HCT116 (cell line): ENCODE results near the gene AZIN2. TPM values are rescaled to one million over a fixed set of nuclear protein-coding genes. Genes with fewer than 3 reads are reported as not detected.

Source experiments
- ATAC-seq: fragments of 200-7000 bp; cut with Tn5 transposase; 2 replicates; pipeline ENCODE4 v1.9.1; 2020; ENCODE audit warnings: mild to moderate bottlenecking, moderate library complexity
- BruUV-seq: library from RNA; stranded (reverse); fragments of 400-500 nt; replicated peaks from 2 replicates; lab custom pipeline; 2021; lab: Mats Ljungman, UMichigan
- CTCF ChIA-PET: fragments of 300-600 bp; sonication (Branson Sonifier 250); formaldehyde crosslinking; loops from one replicate; lab custom pipeline; 2021; ENCODE audit warnings: antibody characterized with exemption; lab: Charles Lee
- POLR2A ChIA-PET: fragments of 300-600, 350-600 bp; sonication (Branson Sonifier 250); formaldehyde crosslinking; loops from one replicate; lab custom pipeline; 2021; ENCODE audit warnings: antibody characterized with exemption; lab: Charles Lee
- RAD21 ChIA-PET, 2 experiments: fragments of 300-600 bp; sonication (Branson Sonifier 250); formaldehyde crosslinking; loops; one replicate each; lab custom pipeline; 2023; ENCODE audit warnings: low total read pairs in 2 of 2; ENCODE audit not compliant: uncharacterized antibody in 2 of 2, unreplicated experiment in 2 of 2, low non-redundant PET in 1 of 2; lab: Charles Lee
- DNase-seq: peaks from one replicate; pipeline ENCODE4 v3.0.0-alpha.2; 2010; ENCODE audit warnings: low read depth, low spot score
- H2AFZ ChIP-seq: fragments of 200-600 bp; shearing (Covaris generic), sonication (generic); 2 replicates; pipeline ENCODE4 v1.6.1; 2017; ENCODE audit warnings: low read depth, mixed run types, mixed read lengths, antibody characterized with exemption, low read length; ENCODE audit not compliant: poor library complexity, severe bottlenecking
- H3K27ac ChIP-seq: 2 replicates; pipeline ENCODE4 v1.5.1; 2012; ENCODE audit warnings: low read depth, low read length
- H3K27me3 ChIP-seq: fragments of 200-600 bp; sonication (generic); 2 replicates; pipeline ENCODE4 v1.6.1; 2016; ENCODE audit warnings: mixed run types, low read length, mixed read lengths; ENCODE audit not compliant: insufficient read depth
- H3K36me3 ChIP-seq, 2 experiments: fragments of 200-500 bp in 1 of 2; fragments of 200-600 bp in 1 of 2; sonication (Bioruptor generic) in 1 of 2; sonication (generic) in 1 of 2; 2 replicates each; pipeline versions ENCODE4 v1.5.1 to v1.6.1; 2014 to 2016; ENCODE audit warnings: low read length in 2 of 2, inconsistent platforms in 1 of 2, mixed read lengths in 1 of 2, mixed run types in 1 of 2; ENCODE audit not compliant: insufficient read depth in 2 of 2, control insufficient read depth in 1 of 2
- H3K4me1 ChIP-seq, 2 experiments: fragments of 200-600 bp in 1 of 2; sonication (generic) in 1 of 2; 2 replicates each; pipeline versions ENCODE4 v1.5.1 to v1.6.1; 2012 to 2017; ENCODE audit warnings: low read length in 2 of 2, inconsistent platforms in 1 of 2, mild to moderate bottlenecking in 1 of 2, mixed read lengths in 1 of 2, mixed run types in 1 of 2, moderate library complexity in 1 of 2; ENCODE audit not compliant: insufficient read depth in 2 of 2, control insufficient read depth in 1 of 2
- H3K4me2 ChIP-seq: fragments of 200-600 bp; sonication (generic); 2 replicates; pipeline ENCODE4 v1.6.1; 2017; ENCODE audit warnings: mixed run types, low read length, mixed read lengths
- H3K4me3 ChIP-seq, 2 experiments: fragments of 200-600 bp in 1 of 2; sonication (generic) in 1 of 2; replicated peaks in 1 of 2; 2 replicates each; pipeline ENCODE4 v1.5.1; 2011 to 2016; ENCODE audit warnings: low read length in 2 of 2, control low read depth in 1 of 2, low read depth in 1 of 2, mild to moderate bottlenecking in 1 of 2, mixed read lengths in 1 of 2, mixed run types in 1 of 2
- H3K79me2 ChIP-seq: fragments of 200-600 bp; sonication (generic); 2 replicates; pipeline ENCODE4 v1.6.1; 2017; ENCODE audit warnings: mild to moderate bottlenecking, mixed run types, low read length, moderate library complexity, mixed read lengths; ENCODE audit not compliant: insufficient read depth
- H3K9ac ChIP-seq: fragments of 200-600 bp; sonication (generic); 2 replicates; pipeline ENCODE4 v1.6.1; 2016; ENCODE audit warnings: low read length, mixed read lengths
- H3K9me2 ChIP-seq: fragments of 200-600 bp; sonication (generic), shearing (Covaris generic); 2 replicates; pipeline ENCODE4 v1.6.1; 2017; ENCODE audit warnings: mixed run types, mild to moderate bottlenecking, moderate library complexity; ENCODE audit not compliant: insufficient read depth
- H3K9me3 ChIP-seq, 2 experiments: fragments of 200-500 bp in 1 of 2; fragments of 200-600 bp in 1 of 2; sonication (Bioruptor generic) in 1 of 2; sonication (generic) in 1 of 2; 2 replicates each; pipeline ENCODE4 v1.6.1; 2014 to 2017; ENCODE audit warnings: low read length in 2 of 2, mixed read lengths in 2 of 2, inconsistent platforms in 1 of 2, low read depth in 1 of 2, mild to moderate bottlenecking in 1 of 2, mixed run types in 1 of 2, moderate library complexity in 1 of 2; ENCODE audit not compliant: control insufficient read depth in 1 of 2, insufficient read depth in 1 of 2
- H4K20me1 ChIP-seq: fragments of 200-600 bp; sonication (generic), shearing (Covaris generic); 2 replicates; pipeline ENCODE4 v1.6.1; 2017; ENCODE audit warnings: mixed run types, mild to moderate bottlenecking, moderate library complexity; ENCODE audit not compliant: insufficient read depth
- CBX3 ChIP-seq: IDR thresholded peaks from 2 replicates; pipeline ENCODE4 v1.6.1; 2012; ENCODE audit warnings: low read depth
- CEBPB ChIP-seq: IDR thresholded peaks from 2 replicates; pipeline ENCODE4 v1.6.1; 2012; ENCODE audit warnings: low read depth
- EGR1 ChIP-seq: IDR thresholded peaks from 2 replicates; pipeline ENCODE4 v1.6.1; 2012; ENCODE audit warnings: low read depth
- ELF1 ChIP-seq: IDR thresholded peaks from 2 replicates; pipeline ENCODE4 v1.6.1; 2012; ENCODE audit warnings: low read depth, borderline replicate concordance
- EZH2 ChIP-seq: fragments of 200-600 bp; sonication (generic); IDR thresholded peaks from 2 replicates; pipeline ENCODE4 v1.6.1; 2017; ENCODE audit warnings: antibody characterized with exemption, mixed run types
- EZH2phosphoT487 ChIP-seq: fragments of 200-600 bp; IDR thresholded peaks from 2 replicates; pipeline ENCODE4 v1.6.1; 2018; ENCODE audit warnings: antibody characterized with exemption, borderline replicate concordance
- FOSL1 ChIP-seq: IDR thresholded peaks from 2 replicates; pipeline ENCODE4 v1.6.1; 2012; ENCODE audit warnings: low read depth
- JUND ChIP-seq: IDR thresholded peaks from 2 replicates; pipeline ENCODE4 v1.6.1; 2012
- POLR2A ChIP-seq: IDR thresholded peaks from 2 replicates; pipeline ENCODE4 v1.7.0; 2011; ENCODE audit warnings: borderline replicate concordance; ENCODE audit not compliant: insufficient read depth, insufficient read length; ENCODE audit errors: extremely low read depth
- POLR2AphosphoS5 ChIP-seq: IDR thresholded peaks from 2 replicates; pipeline ENCODE4 v1.6.1; 2011; ENCODE audit warnings: mild to moderate bottlenecking, low read depth, low read length, moderate library complexity
- RAD21 ChIP-seq: IDR thresholded peaks from 2 replicates; pipeline ENCODE4 v1.6.1; 2012; ENCODE audit warnings: low read depth, mild to moderate bottlenecking
- REST ChIP-seq: IDR thresholded peaks from 2 replicates; pipeline ENCODE4 v1.6.1; 2012; ENCODE audit warnings: low read depth
- SIN3A ChIP-seq: IDR thresholded peaks from 2 replicates; pipeline ENCODE4 v1.6.1; 2012; ENCODE audit warnings: low read depth
- SP1 ChIP-seq: IDR thresholded peaks from 2 replicates; pipeline ENCODE4 v1.6.1; 2012; ENCODE audit warnings: low read depth
- ZFX ChIP-seq: fragments of 450-650 bp; IDR thresholded peaks from 2 replicates; pipeline ENCODE4 v1.6.1; 2017
- ZNF274 ChIP-seq: fragments of 200-500 bp; sonication (Bioruptor generic); IDR thresholded peaks from 2 replicates; pipeline ENCODE4 v1.6.1; 2014; ENCODE audit warnings: mild to moderate bottlenecking, low read depth, low read length, inconsistent platforms
- intact Hi-C: fragments of 100-400 bp; cut with micrococcal nuclease; formaldehyde crosslinking; loops from 2 replicates; pipeline ENCODE4 v1.10.0; 2022
- total RNA-seq: library from RNA; stranded (reverse); gene quantifications from one replicate; pipeline ENCODE4 v1.2.1, GENCODE V29; 2021; ENCODE audit not compliant: unreplicated experiment
- TF ChIP-seq, protein P1 (sequence below), 3 experiments: fragments of 200-600 bp in 1 of 3; sonication (generic) in 1 of 3; IDR thresholded peaks in 2 of 3; conservative IDR thresholded peaks in 1 of 3; 2 replicates each; pipeline ENCODE4 v1.5.1; 2012 to 2017; ENCODE audit warnings: low read depth in 2 of 3, low read length in 2 of 3, antibody characterized with exemption in 1 of 3, borderline replicate concordance in 1 of 3, control low read depth in 1 of 3, mild to moderate bottlenecking in 1 of 3, mixed read lengths in 1 of 3, mixed run types in 1 of 3, moderate library complexity in 1 of 3; ENCODE audit not compliant: insufficient read depth in 1 of 3

Gene AZIN2
- total RNA-seq, 1 experiment from 2014 or later = 7.8 TPM

DNA sequence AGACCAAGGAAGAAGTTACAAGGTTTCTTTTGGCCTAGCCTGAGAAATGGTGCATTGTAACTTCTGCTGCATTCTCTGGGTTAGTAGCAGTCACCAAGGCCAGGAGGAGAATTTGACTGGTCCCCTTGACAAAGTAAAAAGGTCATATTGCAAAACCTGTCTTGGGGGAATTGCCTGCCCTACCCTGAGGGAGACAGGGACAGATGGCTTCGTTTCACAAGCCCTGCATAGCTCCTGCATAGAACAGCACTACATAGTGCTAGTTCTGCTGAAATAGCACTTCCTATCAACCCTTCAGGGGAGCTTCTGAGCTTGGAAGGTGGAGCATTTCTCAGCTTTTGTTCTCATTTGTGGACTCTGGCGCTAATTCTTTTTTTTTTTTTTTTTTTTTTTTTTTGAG, 23.9 kb upstream of the AZIN2 start (continued):
- TF ChIP-seq REST = no peak
- no peak for TF ChIP-seq ZNF274
- TF ChIP-seq SP1 = no peak
- TF ChIP-seq, protein P1, sequence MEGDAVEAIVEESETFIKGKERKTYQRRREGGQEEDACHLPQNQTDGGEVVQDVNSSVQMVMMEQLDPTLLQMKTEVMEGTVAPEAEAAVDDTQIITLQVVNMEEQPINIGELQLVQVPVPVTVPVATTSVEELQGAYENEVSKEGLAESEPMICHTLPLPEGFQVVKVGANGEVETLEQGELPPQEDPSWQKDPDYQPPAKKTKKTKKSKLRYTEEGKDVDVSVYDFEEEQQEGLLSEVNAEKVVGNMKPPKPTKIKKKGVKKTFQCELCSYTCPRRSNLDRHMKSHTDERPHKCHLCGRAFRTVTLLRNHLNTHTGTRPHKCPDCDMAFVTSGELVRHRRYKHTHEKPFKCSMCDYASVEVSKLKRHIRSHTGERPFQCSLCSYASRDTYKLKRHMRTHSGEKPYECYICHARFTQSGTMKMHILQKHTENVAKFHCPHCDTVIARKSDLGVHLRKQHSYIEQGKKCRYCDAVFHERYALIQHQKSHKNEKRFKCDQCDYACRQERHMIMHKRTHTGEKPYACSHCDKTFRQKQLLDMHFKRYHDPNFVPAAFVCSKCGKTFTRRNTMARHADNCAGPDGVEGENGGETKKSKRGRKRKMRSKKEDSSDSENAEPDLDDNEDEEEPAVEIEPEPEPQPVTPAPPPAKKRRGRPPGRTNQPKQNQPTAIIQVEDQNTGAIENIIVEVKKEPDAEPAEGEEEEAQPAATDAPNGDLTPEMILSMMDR (IDR thresholded peaks at IDR 0.05 in 2 of 3, conservative IDR thresholded peaks at IDR 0.05 in 1 of 3; ENCODE audit: borderline replicate concordance in 1 of 3, insufficient read depth in 1 of 3, low read depth in 2 of 3, low read length in 2 of 3) = no peak
- TF ChIP-seq EGR1 = no peak
- no peak for TF ChIP-seq POLR2AphosphoS5
- TF ChIP-seq ELF1 = no peak
- TF ChIP-seq, all 23 proteins: peak for 0

GRCh38 chr1:33060579-33061083, 20.3 kb upstream of the AZIN2 start:
- ChIA-PET POLR2A (interaction anchor here (0.7 kb wide), 1 partner anchor 23 kb away, joined by 4 read pairs; no protein-coding TSS in a partner anchor), CTCF (interaction anchor here (1.1 kb wide), 1 partner anchor 127 kb away, joined by 3 read pairs; no protein-coding TSS in a partner anchor)
- no peak for TF ChIP-seq EZH2
- no peak for TF ChIP-seq ZFX
- TF ChIP-seq EGR1 = no peak
- TF ChIP-seq RAD21 = no peak
- no peak for TF ChIP-seq JUND
- no peak for TF ChIP-seq FOSL1
- TF ChIP-seq CEBPB = no peak
- TF ChIP-seq ELF1 = no peak
- no peak for TF ChIP-seq SP1
- TF ChIP-seq EZH2phosphoT487 = no peak
- TF ChIP-seq ZNF274 = no peak
- TF ChIP-seq, protein P1 (IDR thresholded peaks at IDR 0.05 in 2 of 3, conservative IDR thresholded peaks at IDR 0.05 in 1 of 3; ENCODE audit: borderline replicate concordance in 1 of 3, insufficient read depth in 1 of 3, low read depth in 2 of 3, low read length in 2 of 3) = no peak
- TF ChIP-seq CBX3 = no peak
- no peak for TF ChIP-seq SIN3A
- no peak for TF ChIP-seq POLR2A

More at GRCh38 chr1:33060579-33061083, 20.3 kb upstream of the AZIN2 start:
- Histone ChIP-seq H3K4me3 (no peak overlapping the region), H3K9ac (no peak overlapping the region), H3K4me2 (no peak overlapping the region), H3K4me1 (peaks cover 0 to 4% of the 10 kb centered on the region in 2 experiments; a peak in 2 of 4 replicates), H3K79me2 (no peaks in the 10 kb centered on the region), H3K36me3 (no peaks in the 10 kb centered on the region), H3K27me3 (no peaks in the 10 kb centered on the region), H3K9me3 (peaks cover 0 to 5% of the 10 kb centered on the region in 2 experiments; a peak in 1 of 4 replicates), H2AFZ (no peak overlapping the region), H4K20me1 (no peaks in the 10 kb centered on the region), H3K27ac (no peak overlapping the region), H3K9me2 (no peaks in the 10 kb centered on the region)
- ATAC-seq (no peak), DNase-seq (no peak)
- RAD21 ChIA-PET = no interaction called here
- BruUV-seq = no TSS peak
- intact Hi-C loops = no loop called here
